RWPE1 (cell line): ENCODE data around the gene GABRB2.

Source experiments
- CTCF ChIA-PET: fragments of 350-600 bp; sonication (Branson Sonifier 250); formaldehyde crosslinking; extraction: SDS; loops from one replicate; lab custom pipeline; 2021; lab: Yijun Ruan, JAX
- POLR2A ChIA-PET: fragments of 400-600 bp; formaldehyde crosslinking; extraction: SDS; loops from one replicate; lab custom pipeline; 2020; ENCODE audit warnings: antibody characterized with exemption; ENCODE audit not compliant: low non-redundant PET; lab: Yijun Ruan, JAX
- DNase-seq: peaks from one replicate; pipeline ENCODE4 v3.0.0; 2012; ENCODE audit warnings: low spot score
- H3K27ac ChIP-seq: fragments of 450-650 bp; 2 replicates; pipeline ENCODE4 v1.5.1; 2017
- TF ChIP-seq, protein P1 (sequence below): fragments of 450-650 bp; conservative IDR thresholded peaks from 2 replicates; pipeline ENCODE4 v1.5.1; 2017; ENCODE audit warnings: low read depth, mild to moderate bottlenecking

Gene GABRB2

DNA sequence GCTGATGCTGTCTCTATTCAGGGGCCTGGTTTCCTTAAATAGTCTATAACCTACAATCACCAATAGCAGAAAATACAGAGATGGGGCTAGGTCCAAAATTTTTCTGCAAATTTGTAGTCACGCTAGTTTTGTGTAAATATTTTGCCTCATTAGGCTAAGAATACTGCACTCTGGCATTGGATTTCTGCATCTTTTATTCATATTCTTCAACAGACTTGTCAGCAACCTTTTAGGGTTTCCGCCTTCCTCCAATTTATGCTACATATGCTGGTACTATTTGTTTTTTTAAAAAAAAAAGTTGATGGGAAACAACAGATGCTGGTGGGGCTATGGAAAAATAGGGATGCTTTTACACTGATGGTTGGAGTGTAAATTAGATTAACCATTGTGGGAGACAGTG, 202.3 kb downstream of the GABRB2 start:
- ChIA-PET POLR2A (no interaction called here), CTCF (interaction anchor here (0.6 kb wide), 1 partner anchor 30 kb away, joined by 3 read pairs; no protein-coding TSS in a partner anchor)
- no peak for DNase-seq
- TF ChIP-seq, protein P1, sequence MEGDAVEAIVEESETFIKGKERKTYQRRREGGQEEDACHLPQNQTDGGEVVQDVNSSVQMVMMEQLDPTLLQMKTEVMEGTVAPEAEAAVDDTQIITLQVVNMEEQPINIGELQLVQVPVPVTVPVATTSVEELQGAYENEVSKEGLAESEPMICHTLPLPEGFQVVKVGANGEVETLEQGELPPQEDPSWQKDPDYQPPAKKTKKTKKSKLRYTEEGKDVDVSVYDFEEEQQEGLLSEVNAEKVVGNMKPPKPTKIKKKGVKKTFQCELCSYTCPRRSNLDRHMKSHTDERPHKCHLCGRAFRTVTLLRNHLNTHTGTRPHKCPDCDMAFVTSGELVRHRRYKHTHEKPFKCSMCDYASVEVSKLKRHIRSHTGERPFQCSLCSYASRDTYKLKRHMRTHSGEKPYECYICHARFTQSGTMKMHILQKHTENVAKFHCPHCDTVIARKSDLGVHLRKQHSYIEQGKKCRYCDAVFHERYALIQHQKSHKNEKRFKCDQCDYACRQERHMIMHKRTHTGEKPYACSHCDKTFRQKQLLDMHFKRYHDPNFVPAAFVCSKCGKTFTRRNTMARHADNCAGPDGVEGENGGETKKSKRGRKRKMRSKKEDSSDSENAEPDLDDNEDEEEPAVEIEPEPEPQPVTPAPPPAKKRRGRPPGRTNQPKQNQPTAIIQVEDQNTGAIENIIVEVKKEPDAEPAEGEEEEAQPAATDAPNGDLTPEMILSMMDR: no peak
- H3K27ac ChIP-seq: no peak overlapping the region

GRCh38 chr5:161342886-161343285, 203.6 kb downstream of the GABRB2 start:
- ChIA-PET CTCF (interaction anchor here (0.6 kb wide), 1 partner anchor 725 kb away, joined by 3 read pairs; no protein-coding TSS in a partner anchor), POLR2A (no interaction called here)
- TF ChIP-seq, protein P1: no peak
- no peak for DNase-seq
- H3K27ac ChIP-seq: no peak overlapping the region

DNA sequence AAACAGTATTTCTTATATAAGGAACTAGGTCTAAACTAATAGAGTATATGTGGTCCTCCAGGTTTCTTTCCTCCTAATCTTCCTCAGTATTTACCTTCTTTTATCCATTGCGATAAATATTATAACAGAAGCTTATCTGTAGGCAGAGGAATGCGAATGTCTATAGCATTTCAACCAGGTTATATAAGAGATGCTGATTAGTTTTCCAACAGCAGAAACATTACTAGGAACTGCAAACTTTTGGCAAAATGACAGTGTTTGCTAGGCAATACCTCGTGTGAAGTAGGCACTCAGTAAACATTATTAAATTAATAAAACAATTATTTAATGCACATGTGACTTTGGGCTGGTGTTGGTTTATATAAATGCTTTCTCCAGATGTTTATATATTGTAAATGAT, 206.5 kb downstream of the GABRB2 start:
- TF ChIP-seq, protein P1: no peak
- no peak for DNase-seq
- no peak overlapping the region for H3K27ac ChIP-seq
- ChIA-PET CTCF (no interaction called here), POLR2A (no interaction called here)

- DNase-seq: no peak
- ChIA-PET CTCF (no interaction called here), POLR2A (no interaction called here)
- H3K27ac ChIP-seq: no peak overlapping the region
- TF ChIP-seq, protein P1: no peak
Measured at GRCh38 chr5:161333194-161333880, 213.2 kb downstream of the GABRB2 start.

DNA sequence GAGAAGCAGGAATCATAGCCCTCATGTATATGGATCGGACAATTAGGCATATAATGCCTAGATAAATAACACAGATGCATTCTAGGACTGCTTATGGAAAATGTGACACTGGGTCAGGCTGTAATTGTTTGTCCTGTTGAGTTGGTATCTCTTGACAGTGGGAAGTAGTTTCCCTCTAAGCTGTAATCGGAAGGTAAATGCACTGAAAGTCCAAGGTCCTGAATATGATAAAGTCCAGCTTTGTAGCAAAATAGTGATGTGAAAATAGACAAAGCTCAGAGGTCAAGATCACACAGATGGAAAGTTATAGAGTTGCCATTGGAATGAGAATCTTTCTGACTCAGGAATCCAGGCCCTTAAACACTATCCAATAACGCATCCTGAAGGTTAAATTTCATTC, 214.2 kb downstream of the GABRB2 start:
- TF ChIP-seq, protein P1: no peak
- DNase-seq: no peak
- H3K27ac ChIP-seq: no peak overlapping the region
- POLR2A ChIA-PET: no interaction called here
- CTCF ChIA-PET: no interaction called here

- no peak overlapping the region for H3K27ac ChIP-seq
- ChIA-PET POLR2A (no interaction called here), CTCF (interaction anchor here (0.6 kb wide), 1 partner anchor 30 kb away, joined by 3 read pairs; no protein-coding TSS in a partner anchor)
- no peak for DNase-seq
- TF ChIP-seq, protein P1: no peak
Measured at GRCh38 chr5:161314033-161314432, 232.5 kb downstream of the GABRB2 start.
